Stimulated activated CD8-positive, alpha-beta memory T cell treated with anti-CD3 and anti-CD28 coated beads, Interleukin-7, amount 100 ng/mL, for 4 hours (primary cell): ENCODE measurements around the gene WDCP.
"Not testable (repeated sequence)": the region's sequence is repeated elsewhere in the genome, so short reads cannot be mapped to it uniquely, and the experiment has no call there.

Source experiments
- DNase-seq, 2 donors: peaks; one replicate each; pipeline ENCODE4 v3.0.0-alpha.2; 2020; ENCODE audit warnings: low read depth in 2 of 2

The WDCP gene

DNA sequence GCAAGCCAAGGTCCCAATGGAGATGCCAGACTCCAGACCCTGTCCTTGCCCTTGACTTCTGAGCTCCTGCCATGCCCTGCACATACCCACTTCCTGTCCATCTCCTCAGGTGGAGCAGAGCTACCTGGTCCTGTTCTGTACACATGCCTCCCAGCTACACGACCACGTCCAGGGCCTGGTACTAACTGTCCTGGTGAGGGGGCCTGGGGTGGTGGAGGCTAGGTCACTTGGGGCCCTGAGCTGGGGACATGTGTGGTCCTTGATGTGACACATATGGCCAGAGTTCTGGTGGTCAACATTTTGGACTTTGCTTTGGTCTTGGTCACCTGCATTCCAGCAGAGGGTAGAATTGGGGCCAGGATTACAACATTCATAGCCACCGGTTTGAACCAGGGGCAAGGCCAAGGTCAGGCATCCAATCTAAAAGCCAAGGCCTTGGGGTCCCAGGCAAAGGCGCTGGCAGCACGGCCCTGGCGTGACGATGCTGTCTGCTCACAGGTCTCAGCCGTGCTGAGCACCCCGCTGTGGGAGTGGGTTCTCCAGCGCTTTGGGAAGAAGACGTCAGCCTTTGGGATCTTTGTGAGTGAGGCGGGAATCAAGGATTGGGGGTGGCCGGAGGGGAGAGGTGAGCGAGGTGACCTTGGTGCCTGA lies 24.7 kb downstream of the WDCP start:
- DNase-seq: no peak

DNA sequence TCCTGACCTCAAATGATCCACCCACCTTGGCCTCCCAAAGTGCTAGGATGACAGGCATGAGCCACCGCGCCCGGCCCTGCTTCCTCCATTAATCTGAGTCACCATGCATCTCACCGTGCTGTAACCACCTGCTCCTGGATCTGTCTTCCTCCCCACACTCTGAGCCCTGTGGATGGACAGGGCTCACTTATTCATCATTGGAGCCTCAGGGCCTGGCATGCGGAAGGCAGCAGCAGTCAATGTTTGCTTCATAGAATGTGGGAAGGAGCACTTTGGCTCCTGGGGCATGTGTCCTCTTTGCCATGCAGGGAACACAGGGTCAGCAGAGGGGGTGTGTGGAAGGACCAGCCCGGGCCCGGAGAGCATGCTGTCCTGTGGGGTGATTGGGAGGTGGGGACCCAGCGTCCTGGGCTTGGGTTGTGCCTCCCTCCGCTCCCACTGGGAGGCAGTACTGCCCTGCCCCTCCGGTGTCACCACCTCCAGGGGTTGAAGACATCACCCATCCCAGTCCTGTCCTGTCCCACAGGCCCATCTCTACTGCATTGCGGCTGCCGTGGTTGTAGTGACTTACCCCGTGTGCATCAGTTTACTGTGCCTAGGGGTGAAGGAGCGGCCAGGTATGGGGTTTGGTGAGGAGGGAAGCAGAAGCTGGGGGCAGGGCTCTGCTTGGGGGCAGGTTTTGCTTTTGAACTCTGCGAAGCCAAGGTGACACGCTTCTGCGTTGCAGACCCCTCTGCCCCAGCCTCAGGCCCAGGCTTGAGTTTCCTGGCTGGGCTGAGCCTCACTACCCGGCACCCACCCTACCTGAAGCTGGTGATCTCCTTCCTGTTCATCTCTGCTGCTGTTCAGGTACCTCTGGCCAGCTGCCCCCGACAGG lies 25.8 kb downstream of the WDCP start:
- DNase-seq: no peak

- no peak for DNase-seq
These were observed 26.9 kb downstream of the WDCP start for GRCh38 chr2:24020244-24020643.

DNA sequence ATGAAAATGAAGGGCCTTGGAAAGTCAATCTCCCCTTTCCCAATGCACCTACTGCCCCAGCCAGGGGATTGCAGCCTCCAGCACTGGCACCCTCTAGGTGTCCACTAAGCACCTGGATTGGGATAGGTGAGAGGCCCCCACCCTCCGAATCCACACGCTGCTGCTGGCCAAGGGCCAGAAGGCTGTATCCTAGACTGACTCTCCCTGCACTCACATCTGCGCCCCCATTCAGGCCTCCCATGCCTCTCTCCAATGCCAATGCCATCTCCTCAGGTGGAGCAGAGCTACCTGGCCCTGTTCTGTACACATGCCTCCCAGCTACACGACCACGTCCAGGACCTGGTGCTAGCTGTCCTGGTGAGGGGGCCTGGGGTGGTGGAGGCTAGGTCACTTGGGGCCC lies 27.5 kb downstream of the WDCP start:
- no peak for DNase-seq

DNA sequence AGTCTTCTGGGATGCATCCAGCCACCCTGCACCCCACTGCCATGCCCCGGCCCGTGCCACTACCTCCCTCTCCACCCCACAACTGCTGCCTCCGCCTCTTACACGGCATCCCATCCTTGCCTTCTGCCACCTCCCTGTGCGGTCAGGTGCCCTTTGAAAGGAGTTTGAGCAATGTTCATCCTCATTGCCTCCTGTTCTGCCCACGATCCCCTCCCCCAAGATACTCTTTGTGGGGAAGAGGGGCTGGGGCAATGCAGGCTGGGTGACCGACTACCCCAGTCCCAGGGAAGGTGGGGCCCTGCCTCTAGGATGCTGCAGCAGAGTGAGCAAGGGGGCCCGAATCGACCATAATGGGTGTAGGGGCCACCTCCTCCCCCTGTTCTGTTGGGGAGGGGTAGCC lies 28.9 kb downstream of the WDCP start:
- no peak for DNase-seq

DNA sequence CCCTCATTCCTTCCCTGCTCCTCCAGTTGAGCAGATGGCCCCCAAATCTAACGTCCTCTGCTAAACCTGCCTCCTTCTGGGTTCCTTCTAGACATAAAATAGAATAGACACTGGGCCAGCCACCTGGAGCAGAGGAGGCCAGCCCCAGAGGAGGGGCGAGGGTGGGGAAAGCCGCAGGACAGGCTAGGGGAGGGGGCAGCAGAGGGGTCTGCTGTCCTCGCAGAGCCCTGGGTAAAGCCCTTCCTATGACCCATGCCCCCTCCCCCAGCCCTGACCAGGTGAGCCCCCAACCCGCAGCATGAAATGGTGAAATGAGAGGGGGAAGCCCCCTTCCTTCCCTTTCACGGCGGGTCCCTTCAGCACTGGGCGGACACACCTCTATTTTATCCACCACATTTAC lies 29.5 kb downstream of the WDCP start:
- DNase-seq: no peak

DNA sequence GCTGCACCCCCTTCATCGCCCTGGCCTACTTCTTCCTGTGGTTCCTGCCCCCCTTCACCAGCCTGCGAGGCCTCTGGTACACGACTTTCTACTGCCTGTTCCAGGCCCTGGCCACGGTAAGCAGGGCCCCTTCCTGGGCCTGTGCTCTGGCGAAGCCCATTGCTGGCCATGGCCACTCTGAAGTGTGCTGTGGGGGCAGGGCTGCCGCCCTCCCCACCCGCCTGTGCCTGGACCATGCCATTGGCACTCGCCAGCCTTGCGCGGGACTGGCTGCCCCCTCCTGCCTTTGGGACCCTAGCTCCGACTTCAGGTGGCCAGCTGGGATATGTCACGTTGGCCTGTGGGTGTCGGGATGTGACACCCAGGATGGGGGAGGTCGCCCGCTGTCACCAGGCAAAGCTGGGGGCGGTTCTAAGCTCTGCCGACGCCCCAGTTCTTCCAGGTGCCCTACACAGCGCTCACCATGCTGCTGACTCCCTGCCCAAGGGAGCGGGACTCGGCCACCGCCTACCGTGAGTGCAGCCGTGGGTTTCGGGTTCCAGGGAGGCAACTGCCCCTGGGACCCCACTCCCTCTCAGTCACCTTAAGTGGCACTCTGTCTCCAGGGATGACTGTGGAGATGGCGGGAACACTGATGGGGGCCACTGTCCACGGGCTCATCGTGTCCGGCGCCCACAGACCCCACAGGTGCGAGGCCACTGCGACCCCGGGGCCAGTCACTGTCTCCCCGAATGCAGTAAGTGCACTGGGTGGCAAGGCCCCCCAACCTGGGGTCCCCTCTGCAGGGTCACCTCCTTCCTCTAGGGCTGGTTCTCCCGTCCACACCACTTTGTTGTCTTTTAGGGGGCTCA lies 30.1 kb downstream of the WDCP start:
- DNase-seq: no peak

- DNase-seq: no peak
These were observed 30.8 kb downstream of the WDCP start for GRCh38 chr2:24016376-24016761.

- DNase-seq: no peak
These were observed 31.4 kb downstream of the WDCP start for GRCh38 chr2:24015562-24016375.

- not testable (repeated sequence) for DNase-seq
These were observed 32.3 kb downstream of the WDCP start for GRCh38 chr2:24014902-24015301.

DNA sequence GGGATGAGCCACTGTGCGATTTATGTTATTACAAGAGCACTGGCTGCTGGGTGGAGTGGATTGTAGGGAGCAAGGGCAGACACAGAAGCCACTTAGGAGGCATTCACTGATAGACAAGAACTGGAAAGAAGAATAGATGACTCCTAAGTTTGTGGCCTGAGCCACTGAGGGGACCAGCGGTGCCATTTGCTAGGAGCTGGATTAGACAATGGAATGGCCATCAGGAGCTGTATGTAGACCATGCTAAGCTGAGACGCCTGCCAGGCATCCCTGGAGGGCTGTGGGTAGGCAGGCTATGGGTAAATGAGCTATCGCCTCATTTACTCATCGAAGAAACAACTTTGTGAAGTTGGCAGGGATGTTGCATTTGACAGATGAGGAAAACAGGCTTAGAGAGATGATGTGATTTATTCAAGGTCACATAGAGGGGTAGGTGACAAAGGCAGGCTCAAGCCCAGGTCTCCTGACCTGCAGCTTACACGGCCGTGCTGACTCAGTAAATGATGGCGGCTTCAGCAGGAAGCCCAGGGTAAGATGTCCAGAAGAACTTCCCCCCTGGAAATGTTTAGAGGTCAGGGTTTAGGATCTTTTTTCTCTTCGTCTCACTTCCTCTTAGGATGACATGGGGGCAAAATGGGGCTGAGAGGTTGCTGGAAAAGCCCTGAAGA lies 34.5 kb downstream of the WDCP start:
- DNase-seq: no peak

DNA sequence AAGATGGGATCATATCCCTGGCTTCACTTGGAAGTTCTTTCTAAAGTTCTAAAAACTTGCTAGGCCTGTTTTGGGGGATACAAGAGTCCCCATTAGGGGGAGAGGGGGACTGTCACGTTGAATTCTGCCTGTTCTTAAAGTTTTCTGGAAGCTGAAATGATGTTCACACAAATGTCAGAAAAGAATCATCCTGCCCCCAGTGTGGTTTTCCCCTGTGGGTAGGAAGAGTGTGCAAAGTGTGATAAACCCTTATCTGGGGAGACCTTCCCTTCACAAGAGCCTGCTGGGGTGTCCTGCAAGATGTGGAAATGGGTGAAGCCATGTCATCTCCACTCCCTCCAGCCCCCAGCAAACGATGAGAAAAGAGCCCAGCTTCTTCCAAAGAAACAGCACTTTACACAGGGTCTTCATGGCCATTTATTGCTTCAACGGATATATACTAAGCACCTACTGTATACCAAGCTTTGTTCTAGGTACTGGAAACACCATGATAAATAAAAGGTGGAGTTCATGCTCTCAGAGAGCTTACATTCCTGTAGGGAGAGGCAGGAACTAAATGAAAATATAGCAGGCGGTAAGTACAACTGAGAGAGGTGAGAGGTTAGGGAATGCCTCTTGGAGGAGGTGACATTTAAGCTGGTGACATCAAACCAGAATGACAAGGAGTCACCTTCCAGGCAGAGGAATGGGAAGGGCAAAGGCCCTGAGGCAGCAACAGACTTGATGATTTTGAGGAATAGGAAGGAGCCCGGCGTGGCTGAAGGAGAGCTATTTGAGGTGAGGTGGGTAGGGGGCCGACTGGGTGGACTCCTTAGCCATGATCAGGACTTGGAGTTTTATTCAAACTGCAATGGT lies 35.7 kb downstream of the WDCP start:
- DNase-seq: no peak

DNA sequence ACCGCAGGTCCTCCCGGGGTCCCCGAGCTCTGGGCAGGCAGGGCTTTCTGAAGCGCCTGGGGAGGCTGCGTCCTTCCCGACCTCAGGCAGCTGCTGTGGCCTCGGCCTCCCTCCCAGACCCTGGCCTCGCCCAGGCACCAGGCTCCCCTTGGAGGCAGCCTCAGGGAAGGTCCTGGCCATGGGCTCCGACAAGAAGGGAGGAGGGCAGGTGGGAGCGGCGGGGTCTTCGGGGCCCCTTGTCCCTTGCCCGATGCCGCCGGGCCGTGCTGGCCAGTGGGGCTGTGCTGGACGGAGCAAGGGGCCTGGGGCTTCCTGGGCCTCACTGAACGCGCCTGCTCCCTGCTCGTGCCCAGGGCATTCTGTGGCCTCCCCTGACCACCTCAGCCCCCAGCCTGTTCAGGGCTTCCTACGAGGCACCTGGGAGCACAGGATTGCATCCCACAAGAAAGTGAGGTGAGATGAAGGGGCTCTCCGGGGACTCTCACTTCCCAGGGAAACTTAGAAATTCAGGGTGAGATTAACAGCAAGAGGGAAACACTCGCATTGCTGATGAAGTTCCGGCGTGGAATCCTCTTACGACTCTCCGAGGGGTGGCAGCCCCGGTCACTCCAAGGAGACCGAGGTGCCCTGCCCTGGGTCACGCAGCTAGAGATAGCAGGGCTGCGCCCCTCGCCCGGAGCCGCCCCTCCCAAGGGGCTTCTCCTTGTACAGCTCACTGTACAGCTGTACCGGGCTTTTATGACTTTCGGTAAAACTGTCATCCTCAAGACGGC lies 36.5 kb downstream of the WDCP start:
- DNase-seq: no peak

GRCh38 chr2:24009680-24010476 lies 37.3 kb downstream of the WDCP start, which contains the start of gene MFSD2B:
Gene MFSD2B (plus strand): TSS chr2:24010085. CDS start chr2:24010097, 12 bp downstream.
- DNase-seq: no peak

DNA sequence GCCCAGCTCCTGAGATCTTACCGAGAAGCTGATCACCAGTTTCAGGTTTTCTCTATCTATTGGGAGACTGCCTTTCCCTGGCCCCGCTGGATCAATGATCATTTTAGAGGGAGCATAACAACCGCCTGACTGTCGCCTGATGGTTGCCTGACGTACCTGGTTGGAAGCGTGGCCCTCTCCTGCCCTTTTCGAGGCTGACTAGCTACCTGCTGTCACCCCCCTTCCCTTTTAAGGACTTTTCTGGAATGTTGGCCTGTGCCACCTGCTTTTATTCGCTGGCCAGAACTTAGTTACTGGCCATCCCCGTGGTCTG lies 37.9 kb downstream of the WDCP start:
- DNase-seq: no peak

GRCh38 chr2:24008672-24009366 lies 38.4 kb downstream of the WDCP start:
- DNase-seq: no peak

- DNase-seq: no peak
These were observed 39.5 kb downstream of the WDCP start for GRCh38 chr2:24007693-24008092.

GRCh38 chr2:23994567-23994966 lies 52.6 kb downstream of the WDCP start:
- DNase-seq: no peak
